Glomerular visceral epithelial cell (primary cell): ENCODE results near the gene ODAD2.

Experiments
- DNase-seq: peaks from one replicate; pipeline ENCODE4 v3.0.0-alpha.2; 2016; ENCODE audit errors: extremely low spot score

The ODAD2 gene

DNA sequence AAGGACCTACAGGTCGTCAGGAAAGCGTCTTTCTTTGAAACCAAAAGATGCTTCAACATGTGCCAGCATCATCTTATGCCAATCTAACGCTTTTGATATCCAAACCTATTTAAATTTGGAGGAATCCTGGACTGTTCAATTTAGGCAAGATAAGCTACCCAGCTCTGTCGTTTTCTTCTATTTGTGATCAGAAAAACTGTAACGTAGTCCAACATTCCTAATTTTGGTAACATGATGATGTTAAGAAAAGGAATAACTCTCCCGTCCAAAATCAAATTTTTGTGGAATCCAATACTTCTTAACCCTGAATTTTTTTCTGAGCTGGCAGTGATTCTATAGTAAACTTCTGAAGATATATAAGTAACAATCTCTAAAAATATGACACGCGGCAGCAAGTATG lies 160.0 kb downstream of the ODAD2 start:
- no peak for DNase-seq

DNA sequence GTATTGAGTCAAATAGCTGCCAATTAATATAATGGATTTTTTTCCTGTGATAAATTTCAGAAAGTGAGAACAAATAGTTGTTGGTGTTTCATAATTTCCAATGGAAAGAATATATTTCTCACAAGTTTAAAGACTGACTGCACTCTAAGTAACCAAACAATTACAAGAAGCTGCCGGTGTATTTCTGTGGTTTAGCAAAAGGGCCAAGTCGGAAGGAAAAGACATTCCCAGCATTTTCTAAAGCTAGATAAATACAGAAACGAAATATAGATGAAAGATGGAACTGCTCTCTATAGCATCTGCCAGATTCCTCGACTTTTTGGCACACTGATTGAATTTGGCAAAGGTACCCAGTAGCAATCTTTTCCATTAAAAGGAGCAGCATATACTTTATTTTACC lies 160.5 kb downstream of the ODAD2 start:
- DNase-seq = no peak

DNA sequence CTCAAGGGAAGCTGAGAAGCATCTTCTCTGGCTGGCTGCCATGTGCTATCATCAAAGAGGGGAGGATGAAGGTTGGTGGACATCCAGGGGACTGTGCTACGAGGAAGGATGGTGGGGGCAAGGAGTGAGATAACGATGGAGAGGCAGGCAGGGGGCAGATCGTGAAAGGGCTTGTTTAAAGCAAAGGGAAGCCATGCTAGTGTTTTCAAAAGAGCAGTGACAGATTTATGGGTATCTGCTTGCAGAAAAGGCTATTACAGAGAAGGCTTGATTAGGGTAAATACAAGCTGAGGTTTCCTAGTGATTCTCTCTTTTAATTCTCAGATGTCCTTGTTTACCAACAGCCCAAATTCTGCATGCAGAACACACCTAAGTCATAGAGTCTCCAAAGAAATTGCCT lies 164.4 kb downstream of the ODAD2 start:
- DNase-seq = no peak

DNA sequence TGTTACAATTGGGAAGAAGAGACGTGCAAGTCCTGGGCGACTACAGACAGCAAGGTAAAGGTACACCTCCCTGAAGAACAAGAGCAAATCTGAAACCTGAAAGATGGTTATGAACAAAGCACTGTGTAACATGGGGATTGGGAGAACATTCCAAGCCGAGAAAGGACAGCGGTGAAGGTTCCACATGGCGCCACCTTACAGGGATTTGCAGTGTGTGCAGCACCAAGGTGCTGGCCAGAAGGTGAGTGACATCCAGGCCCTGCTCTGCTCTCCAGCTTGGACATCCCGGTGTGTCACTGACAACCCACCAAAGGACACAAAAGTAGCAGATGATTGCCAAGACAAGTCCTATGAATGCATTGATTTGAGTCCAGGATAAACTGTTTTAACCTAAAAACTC lies 165.1 kb downstream of the ODAD2 start:
- no peak for DNase-seq

DNA sequence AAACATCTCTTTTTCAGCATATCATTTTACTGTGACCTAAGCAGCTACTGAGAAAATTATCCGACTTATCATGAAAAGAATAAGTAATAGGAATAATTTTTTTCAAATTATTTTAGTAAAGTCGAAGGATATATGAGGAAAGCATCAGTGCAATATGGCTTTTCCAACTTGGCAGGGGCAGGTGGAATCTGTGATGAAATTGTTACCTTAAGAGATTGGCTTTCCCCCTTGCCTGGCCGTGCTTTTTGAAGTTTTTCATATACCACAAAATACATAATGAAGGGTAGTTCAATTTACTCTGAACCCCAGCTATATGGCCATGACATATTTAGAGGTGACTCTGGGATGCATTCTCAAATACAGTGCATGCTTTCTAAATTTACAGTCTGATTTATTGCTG lies 166.1 kb downstream of the ODAD2 start:
- DNase-seq = no peak

DNA sequence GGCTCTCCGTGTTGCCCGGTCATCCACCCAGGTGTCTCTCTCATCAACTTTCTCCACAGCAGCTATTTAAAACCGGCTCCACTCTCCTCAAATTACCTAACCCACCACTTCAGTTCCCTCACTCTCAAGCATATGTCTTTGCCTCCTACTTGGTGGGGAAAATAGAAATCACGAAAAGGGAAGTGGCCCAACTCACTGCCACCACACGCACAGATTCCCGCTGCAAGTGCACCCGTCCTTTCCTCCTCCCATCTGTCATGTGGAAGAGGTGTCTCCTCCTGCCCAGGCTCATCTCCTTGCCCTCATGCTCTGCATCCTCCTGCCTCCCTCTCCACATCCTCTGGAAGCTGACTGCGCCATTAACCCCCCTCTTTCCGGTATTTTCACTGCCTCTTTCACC lies 172.5 kb downstream of the ODAD2 start:
- DNase-seq = no peak

DNA sequence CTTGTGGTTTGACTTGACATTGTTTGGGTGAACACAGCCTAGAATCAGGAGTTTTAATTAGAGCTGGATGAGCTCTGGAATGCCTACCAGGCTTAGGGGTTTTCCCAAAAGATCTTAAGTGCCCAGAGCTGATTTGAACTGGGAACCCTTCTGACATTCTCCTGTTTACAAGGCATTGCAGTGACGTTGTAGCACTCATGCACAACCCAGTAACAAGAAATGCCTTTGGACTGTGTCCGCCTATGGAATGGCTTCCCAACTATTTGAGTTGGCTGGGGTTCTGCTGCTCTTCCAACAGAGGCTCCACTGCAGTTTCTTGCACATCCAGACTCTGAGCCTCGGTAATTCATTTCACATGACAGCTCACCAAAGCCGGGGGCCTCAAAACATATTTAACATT lies 176.6 kb downstream of the ODAD2 start:
- peak; percentile 58 for DNase-seq

DNA sequence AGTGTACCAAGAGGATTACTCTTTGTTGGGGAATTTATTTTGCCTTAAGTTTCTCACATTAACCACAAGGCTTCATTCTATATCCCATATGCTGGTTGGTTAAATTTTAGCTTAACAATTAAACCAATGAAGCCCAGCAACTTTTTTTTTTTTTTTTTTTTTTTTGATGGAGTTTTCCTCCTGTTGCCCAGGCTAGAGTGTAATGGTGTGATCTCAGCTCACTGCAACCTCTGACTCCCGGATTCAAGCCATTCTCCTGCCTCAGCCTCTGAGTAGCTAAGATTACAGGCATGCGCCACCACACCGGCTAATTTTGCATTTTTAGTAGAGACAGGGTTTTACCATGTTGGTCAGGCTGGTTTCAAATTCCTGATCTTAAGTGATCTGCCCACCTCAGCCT lies 178.2 kb downstream of the ODAD2 start:
- DNase-seq = peak; percentile 61

DNA sequence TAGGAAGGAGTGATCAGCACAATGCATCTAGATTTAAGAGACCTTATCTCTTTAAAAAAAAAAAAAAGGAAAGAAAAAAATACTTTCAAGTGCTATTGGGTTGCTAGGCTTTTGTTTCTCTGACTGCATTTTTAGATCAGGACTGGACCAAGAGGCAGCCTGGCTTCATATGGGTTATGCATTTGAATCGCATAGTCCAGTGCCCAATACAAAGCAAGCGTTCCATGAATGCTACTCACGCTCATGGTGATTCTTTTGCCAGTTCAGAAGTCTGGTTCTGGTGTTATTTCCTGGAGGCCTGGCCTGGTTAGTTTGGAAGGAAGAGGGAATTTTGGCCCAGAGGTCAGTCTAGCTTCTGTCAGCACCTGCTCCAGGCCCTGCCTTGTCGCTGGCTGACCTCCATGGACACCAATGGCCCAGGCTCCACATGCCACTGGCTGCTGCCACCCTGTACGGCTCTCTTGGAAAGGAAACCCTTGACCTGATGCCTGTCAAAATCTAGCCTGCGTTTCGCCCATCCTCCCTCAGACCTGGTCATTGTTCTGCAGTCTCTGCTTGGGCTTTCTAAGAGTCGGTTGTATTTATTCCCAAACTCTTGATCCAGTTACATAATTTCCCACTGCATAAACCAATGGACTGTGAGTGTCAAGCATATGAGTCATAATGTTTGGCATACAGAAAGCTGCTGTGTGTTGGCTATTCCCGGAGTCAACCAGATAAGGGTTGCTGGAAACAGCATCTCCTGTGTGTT lies 178.9 kb downstream of the ODAD2 start:
- peak; percentile 74 for DNase-seq

DNA sequence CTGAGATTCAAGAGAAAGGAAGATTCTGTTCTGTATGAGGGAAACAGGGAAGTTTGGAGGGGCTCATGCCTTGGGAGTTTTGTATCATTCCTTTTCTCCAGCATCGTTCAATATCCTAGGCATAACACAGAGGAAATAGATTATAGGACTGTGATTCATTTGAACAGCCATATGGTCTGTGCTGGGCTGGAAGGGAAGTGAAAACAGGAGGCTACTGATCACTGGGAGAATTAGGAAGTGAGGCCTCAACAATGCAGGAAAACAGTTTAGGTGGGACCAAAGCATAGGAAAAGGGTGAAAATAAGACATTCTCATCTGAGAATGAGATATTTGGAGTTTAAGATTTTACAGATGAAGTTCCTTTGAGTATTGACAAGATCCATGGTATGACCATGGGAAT lies 182.6 kb downstream of the ODAD2 start:
- DNase-seq = no peak

DNA sequence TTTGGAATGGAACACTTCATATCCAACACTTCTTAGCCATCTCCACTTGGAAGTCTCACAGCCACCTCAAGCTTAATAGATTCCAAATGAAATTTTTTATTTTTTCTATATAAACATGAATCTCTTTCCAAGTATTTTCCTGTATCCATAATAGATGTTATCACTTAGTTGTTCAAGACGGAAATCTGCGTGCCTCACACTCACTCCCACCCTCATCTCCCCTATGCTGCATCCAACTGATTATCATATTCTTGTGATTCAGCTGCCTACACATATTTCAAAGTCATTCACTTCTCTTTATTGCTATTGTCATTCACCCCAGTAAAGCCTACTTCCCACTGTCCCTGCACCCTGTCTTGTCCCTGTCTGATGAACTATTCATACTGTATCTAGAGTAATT lies 183.0 kb downstream of the ODAD2 start:
- DNase-seq = no peak

DNA sequence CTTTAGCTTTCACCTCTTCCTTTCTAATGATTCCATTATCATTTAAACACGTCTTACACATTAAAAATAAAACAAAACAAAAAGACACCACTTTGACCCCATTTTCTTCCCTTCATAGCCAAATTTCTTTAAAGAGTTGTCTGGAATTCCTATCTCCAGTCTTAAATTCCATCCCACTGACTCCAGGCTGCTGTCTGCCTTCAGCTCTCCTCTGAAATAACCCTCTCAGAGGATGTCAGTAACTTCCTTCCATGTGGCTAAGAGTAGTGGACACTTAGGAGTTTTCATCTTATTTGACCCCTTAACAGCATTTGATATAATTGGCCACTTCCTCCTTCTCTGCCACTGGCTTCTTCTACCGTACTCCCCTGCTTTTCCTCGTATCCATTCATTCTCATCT lies 183.6 kb downstream of the ODAD2 start:
- no peak for DNase-seq

DNA sequence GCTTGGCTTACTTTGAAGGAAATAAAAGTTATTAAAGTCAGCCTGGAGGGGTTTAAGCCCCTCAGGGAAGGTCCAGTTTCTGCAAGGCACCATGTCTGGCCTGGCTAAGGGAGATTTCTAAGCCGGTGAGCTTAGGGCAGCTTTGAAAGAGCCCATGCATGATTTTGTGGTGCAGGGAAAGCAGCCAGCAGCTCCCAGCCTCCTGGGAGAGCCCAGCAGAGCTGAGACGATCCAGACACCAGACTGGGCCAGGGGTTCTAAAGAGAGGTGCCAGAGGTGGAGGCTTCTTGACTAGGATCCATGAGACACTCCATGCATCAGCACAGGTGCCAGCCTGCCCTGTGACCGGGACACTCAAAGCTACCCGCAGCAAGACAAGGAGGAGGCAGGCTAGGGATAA lies 193.7 kb downstream of the ODAD2 start:
- DNase-seq = no peak

DNA sequence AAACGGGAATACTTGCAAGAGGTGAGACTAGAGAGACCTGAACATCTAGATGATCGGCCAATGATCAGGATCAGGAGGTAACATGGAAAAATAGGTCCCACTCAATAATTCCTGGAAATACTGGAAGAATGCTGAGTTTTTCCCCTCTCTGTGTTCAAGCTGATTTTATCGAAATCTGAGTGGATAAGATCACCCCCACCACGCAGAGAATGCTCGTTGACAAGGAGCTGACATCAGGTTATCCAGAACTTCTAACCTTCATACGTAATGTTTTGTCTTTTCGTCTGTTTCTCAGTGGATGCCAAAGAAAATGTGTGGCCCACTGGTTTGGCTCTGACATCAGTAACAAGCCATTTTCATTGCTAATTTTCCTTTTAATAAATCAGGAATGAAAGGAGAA lies 194.7 kb downstream of the ODAD2 start:
- DNase-seq = no peak

DNA sequence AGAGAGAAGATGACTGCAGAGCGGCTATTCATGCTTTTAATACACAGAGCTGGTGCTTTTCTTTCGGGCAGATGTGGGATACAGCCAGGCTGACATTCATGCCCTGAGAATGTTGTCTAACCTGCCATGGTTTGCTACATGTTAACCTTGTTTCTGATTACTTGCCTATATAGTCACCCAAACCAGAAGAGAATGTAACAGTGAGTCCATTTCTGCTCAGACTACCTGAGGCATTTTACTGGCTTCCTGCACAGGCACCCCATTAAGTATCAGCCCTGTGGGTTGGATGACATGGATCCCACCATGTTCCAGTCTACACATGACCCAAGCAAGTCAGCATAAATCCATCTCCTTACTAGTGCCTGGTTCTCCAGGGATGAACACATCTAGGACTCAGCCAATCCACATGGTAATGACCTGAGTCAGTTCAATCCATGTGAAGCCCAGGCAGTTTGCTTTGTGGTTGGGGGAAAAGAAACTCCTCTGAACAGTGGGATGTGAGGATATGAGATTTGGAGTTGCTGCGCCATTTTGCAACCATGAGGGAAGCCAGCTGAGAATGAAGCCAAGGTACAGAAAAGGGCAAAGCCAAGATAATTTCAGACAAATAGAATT lies 197.6 kb downstream of the ODAD2 start:
- peak; percentile 68 for DNase-seq

DNA sequence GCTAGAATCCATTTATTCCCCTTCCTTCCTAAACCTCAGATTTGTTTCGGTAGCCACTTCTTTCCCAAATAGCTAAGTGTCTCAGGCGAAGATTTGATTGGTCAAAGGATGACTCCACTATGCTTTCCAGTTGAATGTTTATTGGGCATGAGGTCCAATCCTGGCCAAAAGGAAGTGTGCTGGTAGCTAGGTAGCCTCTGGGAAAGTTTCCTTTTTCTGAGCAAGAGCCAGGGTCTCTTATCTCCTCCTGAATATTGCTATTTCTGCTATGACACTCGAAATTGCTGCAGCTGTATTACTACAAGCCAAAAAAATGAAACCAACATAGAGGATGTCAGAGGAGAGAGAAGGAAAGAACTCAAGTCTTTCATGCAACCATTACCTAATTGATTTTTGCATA lies 199.8 kb downstream of the ODAD2 start:
- no peak for DNase-seq

DNA sequence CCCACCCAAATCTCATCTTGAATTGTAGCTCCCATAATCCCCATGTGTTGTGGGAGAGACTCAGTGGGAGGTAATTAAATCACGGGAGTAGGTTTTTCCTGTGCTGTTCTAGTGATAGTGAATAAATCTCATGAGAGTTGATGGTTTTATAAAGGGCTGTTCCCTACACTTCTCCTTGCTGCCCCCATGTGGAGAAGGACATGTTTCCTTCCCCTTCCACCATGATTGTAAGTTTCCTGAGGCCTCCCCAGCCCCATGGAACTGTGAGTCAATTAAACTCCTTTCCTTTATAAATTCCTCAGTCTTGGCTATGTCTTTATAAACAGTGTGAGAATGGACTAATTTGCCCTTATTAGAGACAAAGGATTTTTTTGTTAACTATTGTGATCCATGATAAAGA lies 204.7 kb downstream of the ODAD2 start:
- no peak for DNase-seq

DNA sequence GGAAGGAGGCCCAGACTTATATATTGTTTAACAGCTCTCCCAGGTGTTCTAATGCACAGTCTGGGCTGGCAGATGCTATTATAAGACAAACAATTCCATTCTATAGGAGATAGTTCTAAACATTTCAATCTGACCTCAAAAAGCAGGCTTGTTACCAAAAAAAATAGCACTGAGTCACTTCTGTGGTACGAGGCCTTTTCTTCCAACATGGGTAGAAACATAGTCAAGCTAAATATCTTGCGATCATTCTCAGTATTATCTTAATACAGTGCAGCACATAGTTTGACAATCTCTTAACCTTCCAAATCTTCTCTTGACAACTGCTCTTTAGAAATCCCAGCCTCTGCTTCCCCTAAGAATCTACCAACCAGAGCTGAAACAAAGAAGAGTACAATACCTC lies 206.7 kb downstream of the ODAD2 start:
- peak; percentile 37 for DNase-seq

DNA sequence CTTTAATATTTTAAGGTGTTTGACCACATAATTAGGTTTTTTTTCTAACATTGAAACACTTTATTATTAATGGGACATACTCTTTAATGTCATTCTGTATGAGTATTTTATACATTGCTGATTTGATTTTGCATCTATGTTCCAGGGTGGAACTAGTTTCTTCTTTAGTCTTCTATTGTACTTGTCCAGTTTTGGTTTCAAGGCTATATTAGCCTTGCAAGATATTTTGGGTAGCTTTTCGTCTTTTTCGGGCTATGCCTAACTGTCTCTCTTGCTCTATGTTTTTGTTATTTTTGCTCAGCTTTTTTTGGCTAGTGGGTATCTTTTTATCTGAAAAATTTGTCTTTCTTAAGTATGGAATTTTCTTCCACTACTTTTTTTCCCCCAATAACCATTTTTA lies 214.6 kb downstream of the ODAD2 start:
- no peak for DNase-seq

DNA sequence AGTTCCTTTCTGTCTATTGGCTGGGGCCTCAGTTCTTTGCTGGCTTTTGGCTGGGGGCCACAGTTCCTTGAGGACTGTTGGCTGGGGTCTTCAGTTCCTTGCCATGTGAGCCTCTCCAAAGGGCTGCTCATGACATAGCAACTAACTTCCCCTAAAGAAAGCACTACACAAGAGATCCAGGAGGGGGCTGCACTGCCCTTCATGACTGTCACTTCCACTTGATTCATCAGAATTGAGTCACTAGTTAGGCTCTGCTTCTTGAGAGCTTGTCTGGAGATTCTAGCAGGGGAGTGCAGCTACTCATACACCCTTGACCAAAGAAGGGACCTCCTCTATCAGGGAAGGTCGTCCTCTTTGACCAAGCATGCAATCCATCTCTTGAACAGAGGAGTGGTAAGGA lies 215.2 kb downstream of the ODAD2 start:
- DNase-seq = peak; percentile 82

DNA sequence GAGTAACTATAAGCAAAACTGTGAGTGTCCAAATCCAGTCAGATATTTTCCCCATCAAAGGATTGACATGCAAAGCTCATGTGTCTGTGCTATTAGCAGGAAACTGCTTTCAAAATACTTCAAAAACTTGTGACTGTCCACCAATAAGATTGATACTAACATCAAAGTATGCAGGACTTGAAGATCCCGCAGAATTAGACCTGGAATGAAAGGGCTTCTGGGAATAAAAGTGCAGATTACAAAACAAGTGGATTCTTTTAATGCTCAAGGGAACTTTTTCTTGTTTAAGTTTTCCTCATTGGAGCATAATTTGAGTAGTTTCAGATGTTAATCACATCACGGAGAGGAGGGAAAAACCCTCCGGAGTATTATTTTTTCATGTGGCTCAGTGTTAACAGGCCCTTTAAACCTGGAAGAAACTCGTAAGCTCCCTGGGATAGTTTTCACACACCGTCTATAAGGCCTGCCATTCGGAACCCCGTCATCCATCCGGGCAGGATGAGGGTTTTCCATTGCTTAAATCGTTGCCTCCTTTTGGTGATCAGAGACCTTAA lies 219.3 kb downstream of the ODAD2 start:
- DNase-seq = no peak

DNA sequence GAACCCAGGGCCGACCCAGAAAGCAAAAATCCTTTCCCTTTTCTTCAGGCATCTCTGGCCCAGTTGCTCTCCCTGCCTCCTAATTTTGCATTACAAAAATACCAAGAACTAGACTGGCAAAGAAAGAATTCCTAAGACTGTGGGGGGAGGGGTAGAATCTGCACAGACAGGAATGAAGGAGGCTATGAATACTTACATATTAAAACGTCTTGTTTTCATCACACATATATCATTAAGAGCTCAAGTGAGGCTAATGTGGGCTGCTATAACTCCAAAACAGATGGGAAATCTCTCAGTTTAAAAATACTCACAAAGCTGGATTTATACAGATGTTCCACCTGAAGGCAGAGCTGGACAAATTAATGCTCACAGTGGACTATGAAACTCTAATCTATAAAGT lies 224.0 kb downstream of the ODAD2 start:
- no peak for DNase-seq

DNA sequence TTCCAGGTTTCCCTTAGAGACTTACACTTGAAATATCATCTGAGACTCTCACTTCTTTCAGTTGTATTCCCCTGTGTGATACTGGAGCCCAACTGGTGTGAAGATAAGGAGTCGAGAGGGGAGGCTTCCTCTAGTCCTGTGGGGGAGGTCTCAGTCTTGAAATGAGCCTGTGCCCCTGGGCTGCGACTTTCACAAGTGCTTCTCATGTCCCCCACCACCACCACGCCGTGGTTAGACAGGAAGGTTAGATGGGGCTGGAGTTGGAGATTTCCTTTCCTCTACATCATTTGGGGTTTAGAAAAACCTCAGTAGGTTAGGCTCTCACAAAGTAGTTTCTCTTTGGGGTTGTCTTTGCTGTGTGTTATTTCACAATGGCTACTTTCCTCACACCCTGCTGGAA lies 227.6 kb downstream of the ODAD2 start:
- no peak for DNase-seq

DNA sequence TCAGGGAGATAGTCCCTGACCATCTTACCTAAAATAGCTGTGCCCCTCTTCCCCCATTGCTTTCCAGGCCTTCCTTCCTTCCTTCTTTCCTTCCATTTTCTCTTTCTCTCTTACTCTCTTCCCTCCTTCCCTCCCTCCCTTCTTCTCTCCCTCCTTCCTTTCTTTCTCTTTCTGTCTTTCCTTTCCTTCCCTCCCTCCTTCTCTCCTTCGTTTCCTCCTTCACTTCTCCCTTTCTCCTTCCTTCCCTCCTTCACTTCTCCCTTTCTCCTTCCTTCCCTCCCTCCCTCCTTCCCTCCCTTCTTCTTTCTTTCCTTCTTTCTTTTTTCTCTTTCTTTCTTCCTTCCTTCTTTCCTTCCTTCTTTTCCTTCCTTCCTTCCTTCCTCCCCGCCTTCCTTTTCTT lies 228.7 kb downstream of the ODAD2 start:
- DNase-seq = no peak
